ENCODE results near the gene CELF2.

The CELF2 gene

DNA sequence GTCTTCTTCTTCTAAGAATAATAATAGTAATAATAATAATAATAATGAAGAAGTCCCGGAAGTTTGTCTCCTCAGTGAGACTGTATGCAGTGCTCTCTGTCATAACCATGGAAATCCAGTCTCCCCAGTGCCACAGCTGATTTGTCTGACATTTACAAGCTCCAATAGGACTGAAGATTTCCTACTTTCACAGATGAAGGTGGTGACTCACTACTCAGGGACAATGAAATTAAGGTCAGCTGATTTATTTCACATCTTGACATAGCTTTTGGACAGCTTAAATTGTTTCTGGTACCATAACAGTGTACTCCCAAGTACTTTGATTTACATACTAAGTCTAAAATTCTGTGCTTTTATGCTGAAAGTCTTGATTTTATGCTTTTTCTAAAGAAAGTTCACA lies 6.9 kb downstream of the CELF2 start:
- H4K20me1 ChIP-seq (ENCODE audit: low read depth, low read length) = no peaks in the 10 kb centered on the region
- no peak overlapping the region for H3K4me3 ChIP-seq (ENCODE audit: insufficient read depth, low read length, poor library complexity, severe bottlenecking)
- H3K27ac ChIP-seq (ENCODE audit: low read depth, low read length) = no peak overlapping the region
- H3K4me2 ChIP-seq (ENCODE audit: low read depth, low read length, poor library complexity, severe bottlenecking) = no peak overlapping the region
- no peaks in the 10 kb centered on the region for H3K9me2 ChIP-seq (replicated peaks; ENCODE audit: insufficient read depth, low read length)
- no peaks in the 10 kb centered on the region for H3K36me3 ChIP-seq (ENCODE audit: low read length)
- TF ChIP-seq EZH2phosphoT487 (conservative IDR thresholded peaks at IDR 0.05; ENCODE audit: low read length) = no peak
- TF ChIP-seq, protein P1, sequence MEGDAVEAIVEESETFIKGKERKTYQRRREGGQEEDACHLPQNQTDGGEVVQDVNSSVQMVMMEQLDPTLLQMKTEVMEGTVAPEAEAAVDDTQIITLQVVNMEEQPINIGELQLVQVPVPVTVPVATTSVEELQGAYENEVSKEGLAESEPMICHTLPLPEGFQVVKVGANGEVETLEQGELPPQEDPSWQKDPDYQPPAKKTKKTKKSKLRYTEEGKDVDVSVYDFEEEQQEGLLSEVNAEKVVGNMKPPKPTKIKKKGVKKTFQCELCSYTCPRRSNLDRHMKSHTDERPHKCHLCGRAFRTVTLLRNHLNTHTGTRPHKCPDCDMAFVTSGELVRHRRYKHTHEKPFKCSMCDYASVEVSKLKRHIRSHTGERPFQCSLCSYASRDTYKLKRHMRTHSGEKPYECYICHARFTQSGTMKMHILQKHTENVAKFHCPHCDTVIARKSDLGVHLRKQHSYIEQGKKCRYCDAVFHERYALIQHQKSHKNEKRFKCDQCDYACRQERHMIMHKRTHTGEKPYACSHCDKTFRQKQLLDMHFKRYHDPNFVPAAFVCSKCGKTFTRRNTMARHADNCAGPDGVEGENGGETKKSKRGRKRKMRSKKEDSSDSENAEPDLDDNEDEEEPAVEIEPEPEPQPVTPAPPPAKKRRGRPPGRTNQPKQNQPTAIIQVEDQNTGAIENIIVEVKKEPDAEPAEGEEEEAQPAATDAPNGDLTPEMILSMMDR (IDR thresholded peaks at IDR 0.05; ENCODE audit: insufficient read depth, low read length, poor library complexity, severe bottlenecking) = no peak
- no peak overlapping the region for H2AFZ ChIP-seq (ENCODE audit: low read depth, low read length, severe bottlenecking)
- H3F3A ChIP-seq (ENCODE audit: insufficient read depth) = no peaks in the 10 kb centered on the region
- no peaks in the 10 kb centered on the region for H3K9me3 ChIP-seq (ENCODE audit: insufficient read depth, low read length)
- H3K27me3 ChIP-seq (ENCODE audit: low read length) = no peaks in the 10 kb centered on the region
- H3K9ac ChIP-seq (ENCODE audit: low read length) = no peak overlapping the region
- no peaks in the 10 kb centered on the region for H3K79me2 ChIP-seq (ENCODE audit: insufficient read depth, low read length)

DNA sequence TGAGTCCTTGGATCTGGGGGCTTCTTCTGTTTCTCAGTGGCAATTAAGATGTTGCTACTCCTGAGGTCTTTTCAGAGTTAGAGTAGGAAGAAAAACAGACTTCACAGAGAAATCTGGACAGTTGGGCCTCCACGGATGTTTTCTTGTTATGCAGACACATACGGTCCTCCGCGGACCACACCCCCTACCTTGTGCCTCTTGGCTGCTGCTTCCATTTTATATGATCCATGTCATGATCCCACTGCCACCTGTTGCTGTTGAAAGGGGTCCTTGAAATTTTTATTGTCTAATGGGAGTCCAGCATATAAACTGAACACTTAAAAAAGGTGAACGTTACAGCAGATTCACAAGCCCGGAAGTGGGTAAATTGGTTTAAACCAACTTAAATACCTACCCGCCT lies 8.3 kb downstream of the CELF2 start:
- Histone ChIP-seq H3K36me3 (ENCODE audit: low read length) (no peaks in the 10 kb centered on the region), H3K27me3 (ENCODE audit: low read length) (no peaks in the 10 kb centered on the region), H3K27ac (ENCODE audit: low read depth, low read length) (no peak overlapping the region), H3K9me3 (ENCODE audit: insufficient read depth, low read length) (no peaks in the 10 kb centered on the region), H2AFZ (ENCODE audit: low read depth, low read length, severe bottlenecking) (no peak overlapping the region), H3K9ac (ENCODE audit: low read length) (no peak overlapping the region), H3K4me2 (ENCODE audit: low read depth, low read length, poor library complexity, severe bottlenecking) (no peak overlapping the region), H3K9me2 (replicated peaks; ENCODE audit: insufficient read depth, low read length) (no peaks in the 10 kb centered on the region), H4K20me1 (ENCODE audit: low read depth, low read length) (no peaks in the 10 kb centered on the region), H3K4me3 (ENCODE audit: insufficient read depth, low read length, poor library complexity, severe bottlenecking) (no peak overlapping the region), H3K79me2 (ENCODE audit: insufficient read depth, low read length) (no peaks in the 10 kb centered on the region), H3F3A (ENCODE audit: insufficient read depth) (no peaks in the 10 kb centered on the region)
- no peak for TF ChIP-seq EZH2phosphoT487 (conservative IDR thresholded peaks at IDR 0.05; ENCODE audit: low read length)
- TF ChIP-seq, protein P1 (IDR thresholded peaks at IDR 0.05; ENCODE audit: insufficient read depth, low read length, poor library complexity, severe bottlenecking) = no peak

DNA sequence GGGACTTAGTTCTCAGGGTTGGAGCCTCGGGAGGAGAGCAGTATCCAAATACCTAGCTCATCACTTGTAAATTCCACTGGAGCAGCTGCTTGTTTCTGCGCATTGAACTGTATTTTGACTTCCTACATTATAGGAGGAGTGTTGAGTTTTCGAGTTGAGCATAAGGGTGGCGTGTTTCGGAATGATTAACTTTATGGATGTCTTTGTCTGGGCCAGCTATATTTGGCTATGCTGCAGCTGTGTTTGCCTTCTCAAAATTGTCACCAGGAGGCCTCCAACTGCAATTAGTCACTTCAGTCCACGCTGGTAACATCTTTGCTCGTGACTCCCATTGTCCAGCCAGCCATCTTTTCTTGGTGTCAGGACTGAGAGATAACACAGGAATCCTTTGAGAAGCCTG lies 9.1 kb downstream of the CELF2 start:
- Histone ChIP-seq H3K27me3 (ENCODE audit: low read length) (no peaks in the 10 kb centered on the region), H3F3A (ENCODE audit: insufficient read depth) (no peaks in the 10 kb centered on the region), H3K9ac (ENCODE audit: low read length) (no peak overlapping the region), H3K4me2 (ENCODE audit: low read depth, low read length, poor library complexity, severe bottlenecking) (no peak overlapping the region), H3K27ac (ENCODE audit: low read depth, low read length) (no peak overlapping the region), H2AFZ (ENCODE audit: low read depth, low read length, severe bottlenecking) (no peak overlapping the region), H3K9me3 (ENCODE audit: insufficient read depth, low read length) (no peaks in the 10 kb centered on the region), H3K79me2 (ENCODE audit: insufficient read depth, low read length) (no peaks in the 10 kb centered on the region), H3K9me2 (replicated peaks; ENCODE audit: insufficient read depth, low read length) (no peaks in the 10 kb centered on the region), H3K36me3 (ENCODE audit: low read length) (no peaks in the 10 kb centered on the region), H3K4me3 (ENCODE audit: insufficient read depth, low read length, poor library complexity, severe bottlenecking) (no peak overlapping the region), H4K20me1 (ENCODE audit: low read depth, low read length) (no peaks in the 10 kb centered on the region)
- TF ChIP-seq, protein P1 (IDR thresholded peaks at IDR 0.05; ENCODE audit: insufficient read depth, low read length, poor library complexity, severe bottlenecking) = no peak
- no peak for TF ChIP-seq EZH2phosphoT487 (conservative IDR thresholded peaks at IDR 0.05; ENCODE audit: low read length)

Measured in SU-DHL-6 (cell line).